ENCODE results near the gene DHDDS. TPM values are rescaled to one million over a fixed set of nuclear protein-coding genes. Genes with fewer than 3 reads are reported as not detected.
A peak's percentile ranks its signal among the peaks of the same experiment; 100 is the strongest.
"Not testable (repeated sequence)": the region's sequence is repeated elsewhere in the genome, so short reads cannot be mapped to it uniquely, and the experiment has no call there.

DHDDS gene
- total RNA-seq, 6 donors from 2014 or later, result 25.6 to 53.0 (median 39.4) TPM

GRCh38 chr1:26500488-26501175 lies 68.5 kb downstream of the DHDDS start:
- H3K4me1 ChIP-seq, result peaks cover 13 to 21% (median 15%) of the 10 kb centered on the region in 4 donors
- no peaks in the 10 kb centered on the region for H3K27me3 ChIP-seq
- H3K4me3 ChIP-seq, result peak overlapping the region; percentile 76 to 88 (median 84)
- 0 to 1% methylated on average over 3 to 28 of the region's 74 CpGs for WGBS, 2 donors
- H3K36me3 ChIP-seq, result no peaks in the 10 kb centered on the region
- ATAC-seq (ENCODE audit: low FRiP score in 2 of 2) (peak; percentile 93 to 96), DNase-seq (peak; percentile 89 to 99)
- H3K27ac ChIP-seq, result peak overlapping the region; percentile 93 to 97 (median 94)
- H3K9me3 ChIP-seq, result no peaks in the 10 kb centered on the region
- TF ChIP-seq POLR2AphosphoS5 (IDR thresholded peaks at IDR 0.05) (peak; percentile 79 to 90), POLR2A (IDR thresholded peaks at IDR 0.05) (peak in 1 of 4 donors; percentile 40), EP300 (IDR thresholded peaks at IDR 0.05) (peak in 1 of 4 donors; percentile 44)
- TF ChIP-seq, protein P1, sequence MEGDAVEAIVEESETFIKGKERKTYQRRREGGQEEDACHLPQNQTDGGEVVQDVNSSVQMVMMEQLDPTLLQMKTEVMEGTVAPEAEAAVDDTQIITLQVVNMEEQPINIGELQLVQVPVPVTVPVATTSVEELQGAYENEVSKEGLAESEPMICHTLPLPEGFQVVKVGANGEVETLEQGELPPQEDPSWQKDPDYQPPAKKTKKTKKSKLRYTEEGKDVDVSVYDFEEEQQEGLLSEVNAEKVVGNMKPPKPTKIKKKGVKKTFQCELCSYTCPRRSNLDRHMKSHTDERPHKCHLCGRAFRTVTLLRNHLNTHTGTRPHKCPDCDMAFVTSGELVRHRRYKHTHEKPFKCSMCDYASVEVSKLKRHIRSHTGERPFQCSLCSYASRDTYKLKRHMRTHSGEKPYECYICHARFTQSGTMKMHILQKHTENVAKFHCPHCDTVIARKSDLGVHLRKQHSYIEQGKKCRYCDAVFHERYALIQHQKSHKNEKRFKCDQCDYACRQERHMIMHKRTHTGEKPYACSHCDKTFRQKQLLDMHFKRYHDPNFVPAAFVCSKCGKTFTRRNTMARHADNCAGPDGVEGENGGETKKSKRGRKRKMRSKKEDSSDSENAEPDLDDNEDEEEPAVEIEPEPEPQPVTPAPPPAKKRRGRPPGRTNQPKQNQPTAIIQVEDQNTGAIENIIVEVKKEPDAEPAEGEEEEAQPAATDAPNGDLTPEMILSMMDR (IDR thresholded peaks at IDR 0.05), result peak in 2 of 6 experiments; percentile 49 to 57

DNA sequence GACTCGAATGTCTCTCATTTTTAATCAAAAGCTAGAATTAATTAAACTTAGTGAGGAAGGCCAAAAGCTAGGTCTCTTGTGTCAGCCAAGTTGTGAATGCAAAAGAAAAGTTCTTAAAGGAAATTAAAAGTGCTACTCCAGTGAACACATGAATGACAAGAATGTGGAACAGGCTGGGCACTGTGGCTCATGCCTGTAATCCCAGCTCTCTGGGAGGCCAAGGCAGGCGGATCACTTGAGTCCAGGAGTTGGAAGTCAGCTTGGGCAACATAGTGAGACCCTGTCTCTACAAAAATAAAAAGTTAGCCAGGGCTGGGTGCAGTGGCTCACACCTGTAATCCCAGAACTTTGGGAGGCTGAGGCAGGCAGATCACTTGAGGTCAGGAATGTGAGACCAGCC lies 78.6 kb downstream of the DHDDS start:
- ATAC-seq (ENCODE audit: low FRiP score in 2 of 2); H3K27me3 ChIP-seq; H3K9me3 ChIP-seq; H3K4me3 ChIP-seq; H3K36me3 ChIP-seq; H3K4me1 ChIP-seq: not testable (repeated sequence)
- DNase-seq, result peak in 1 of 2 donors; percentile 56
- H3K27ac ChIP-seq, result peak overlapping the region in 3 of 4 donors; percentile 18 to 38 (median 19)
- WGBS, 2 donors, result 59 to 64% methylated on average over 2 of the region's 2 CpGs

- not testable (repeated sequence) for H3K27ac ChIP-seq; H3K4me3 ChIP-seq; H3K36me3 ChIP-seq; ATAC-seq (ENCODE audit: low FRiP score in 2 of 2); H3K27me3 ChIP-seq; H3K9me3 ChIP-seq; H3K4me1 ChIP-seq; DNase-seq
- WGBS, 2 donors, result 84 to 86% methylated on average over 4 of the region's 4 CpGs
Observed at GRCh38 chr1:26515836-26516235, 83.7 kb downstream of the DHDDS start.

GRCh38 chr1:26516987-26517765 lies 85.1 kb downstream of the DHDDS start:
- TF ChIP-seq EP300 (IDR thresholded peaks at IDR 0.05), result no peak
- TF ChIP-seq, protein P1 (IDR thresholded peaks at IDR 0.05), result no peak
- no peak for TF ChIP-seq POLR2A (IDR thresholded peaks at IDR 0.05)
- no peak for TF ChIP-seq POLR2AphosphoS5 (IDR thresholded peaks at IDR 0.05)
- Histone ChIP-seq H3K9me3 (no peaks in the 10 kb centered on the region), H3K27ac (no peak overlapping the region), H3K4me1 (peaks cover 0 to 5% (median 1%) of the 10 kb centered on the region in 4 donors), H3K36me3 (no peaks in the 10 kb centered on the region), H3K27me3 (no peaks in the 10 kb centered on the region), H3K4me3 (no peak overlapping the region)
- DNase-seq (no peak), ATAC-seq (ENCODE audit: low FRiP score in 2 of 2) (no peak)
- 95 to 100% methylated on average over 4 of the region's 4 CpGs for WGBS, 2 donors

GRCh38 chr1:26517766-26518049 lies 85.6 kb downstream of the DHDDS start:
- Histone ChIP-seq H3K4me3 (no peak overlapping the region), H3K36me3 (no peaks in the 10 kb centered on the region), H3K4me1 (peaks cover 0 to 5% (median 1%) of the 10 kb centered on the region in 4 donors), H3K27ac (no peak overlapping the region), H3K9me3 (no peaks in the 10 kb centered on the region), H3K27me3 (no peaks in the 10 kb centered on the region)
- no peak for TF ChIP-seq POLR2A (IDR thresholded peaks at IDR 0.05)
- TF ChIP-seq, protein P1 (IDR thresholded peaks at IDR 0.05), result no peak
- no peak for TF ChIP-seq EP300 (IDR thresholded peaks at IDR 0.05)
- no peak for TF ChIP-seq POLR2AphosphoS5 (IDR thresholded peaks at IDR 0.05)
- DNase-seq (no peak), ATAC-seq (ENCODE audit: low FRiP score in 2 of 2) (no peak)
- WGBS, 2 donors, result 78 to 90% methylated on average over 1 of the region's 1 CpG
